SK-N-SH treated with all-trans-retinoic acid at 6 μM for 48 hours (cell line): ENCODE results near the gene ALG8.

Experiments used
- ARNTL ChIP-seq: fragments of 450-650 bp; formaldehyde crosslinking; IDR thresholded peaks from 2 replicates; pipeline ENCODE4 v1.5.0; 2020; ENCODE audit warnings: low read depth, mild to moderate bottlenecking, moderate library complexity, borderline replicate concordance
- BACH2 ChIP-seq: fragments of 250-450 bp; sonication (Bioruptor Pico); IDR thresholded peaks from 2 replicates; pipeline ENCODE4 v1.9.0; 2021; ENCODE audit warnings: mild to moderate bottlenecking, borderline replicate concordance
- GLIS3 ChIP-seq: fragments of 250-450 bp; sonication (Bioruptor Pico); IDR thresholded peaks from 2 replicates; pipeline ENCODE4 v1.5.0; 2020; ENCODE audit warnings: mild to moderate bottlenecking, moderate library complexity
- OSR1 ChIP-seq: fragments of 250-450 bp; sonication (Bioruptor Pico); IDR thresholded peaks from 2 replicates; pipeline ENCODE4 v1.8.0; 2022; ENCODE audit warnings: moderate library complexity, mild to moderate bottlenecking, inconsistent platforms
- RARB ChIP-seq: fragments of 250-450 bp; sonication (Bioruptor Pico); IDR thresholded peaks from 2 replicates; pipeline ENCODE4 v1.8.0; 2021; ENCODE audit warnings: mild to moderate bottlenecking, moderate library complexity
- SNAI2 ChIP-seq: fragments of 250-450 bp; sonication (Bioruptor Pico); IDR thresholded peaks from 2 replicates; pipeline ENCODE4 v1.5.0; 2020; ENCODE audit warnings: mild to moderate bottlenecking, moderate library complexity
- ZFP3 ChIP-seq: fragments of 250-450 bp; sonication (Bioruptor Pico); IDR thresholded peaks from 2 replicates; pipeline ENCODE4 v1.5.0; 2020; ENCODE audit warnings: mild to moderate bottlenecking, moderate library complexity
- TF ChIP-seq, protein P1 (sequence below): fragments of 250-450 bp; sonication (Bioruptor Pico); IDR thresholded peaks from 2 replicates; pipeline ENCODE4 v1.8.0; 2020; ENCODE audit warnings: mild to moderate bottlenecking, moderate library complexity, borderline replicate concordance
- TF ChIP-seq, protein P2 (sequence below): fragments of 250-450 bp; sonication (Bioruptor Pico); IDR thresholded peaks from 2 replicates; pipeline ENCODE4 v1.5.1; 2021; ENCODE audit warnings: mild to moderate bottlenecking, moderate library complexity

DNA sequence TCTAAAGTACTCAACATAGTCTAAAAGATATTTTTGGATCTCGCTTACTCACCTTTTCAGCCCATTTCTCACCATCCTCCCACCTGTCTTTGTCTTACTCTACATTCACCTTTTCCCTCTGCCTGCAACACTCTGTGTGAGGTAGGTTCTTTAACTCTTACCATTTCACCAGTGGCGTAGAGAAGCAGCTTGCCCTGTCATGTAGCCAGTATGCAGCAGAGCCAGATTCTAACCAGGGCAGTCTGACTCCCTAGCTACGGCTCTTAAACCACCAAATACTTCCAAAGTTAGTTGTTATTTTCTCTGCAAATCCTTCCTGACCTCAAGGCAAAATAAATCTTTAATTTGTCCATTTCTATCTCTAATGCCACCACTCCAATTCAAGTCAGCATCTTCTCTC, 7.5 kb downstream of the ALG8 start:
- TF ChIP-seq ZFP3 (CRISPR knock-in tag) (no peak), RARB (CRISPR knock-in tag) (no peak), OSR1 (CRISPR knock-in tag) (no peak), ARNTL (CRISPR knock-in tag) (no peak), BACH2 (CRISPR knock-in tag) (no peak), SNAI2 (CRISPR knock-in tag) (no peak), GLIS3 (CRISPR knock-in tag) (no peak)
- TF ChIP-seq, protein P1, sequence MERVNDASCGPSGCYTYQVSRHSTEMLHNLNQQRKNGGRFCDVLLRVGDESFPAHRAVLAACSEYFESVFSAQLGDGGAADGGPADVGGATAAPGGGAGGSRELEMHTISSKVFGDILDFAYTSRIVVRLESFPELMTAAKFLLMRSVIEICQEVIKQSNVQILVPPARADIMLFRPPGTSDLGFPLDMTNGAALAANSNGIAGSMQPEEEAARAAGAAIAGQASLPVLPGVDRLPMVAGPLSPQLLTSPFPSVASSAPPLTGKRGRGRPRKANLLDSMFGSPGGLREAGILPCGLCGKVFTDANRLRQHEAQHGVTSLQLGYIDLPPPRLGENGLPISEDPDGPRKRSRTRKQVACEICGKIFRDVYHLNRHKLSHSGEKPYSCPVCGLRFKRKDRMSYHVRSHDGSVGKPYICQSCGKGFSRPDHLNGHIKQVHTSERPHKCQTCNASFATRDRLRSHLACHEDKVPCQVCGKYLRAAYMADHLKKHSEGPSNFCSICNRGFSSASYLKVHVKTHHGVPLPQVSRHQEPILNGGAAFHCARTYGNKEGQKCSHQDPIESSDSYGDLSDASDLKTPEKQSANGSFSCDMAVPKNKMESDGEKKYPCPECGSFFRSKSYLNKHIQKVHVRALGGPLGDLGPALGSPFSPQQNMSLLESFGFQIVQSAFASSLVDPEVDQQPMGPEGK (CRISPR knock-in tag): no peak
- TF ChIP-seq, protein P2, sequence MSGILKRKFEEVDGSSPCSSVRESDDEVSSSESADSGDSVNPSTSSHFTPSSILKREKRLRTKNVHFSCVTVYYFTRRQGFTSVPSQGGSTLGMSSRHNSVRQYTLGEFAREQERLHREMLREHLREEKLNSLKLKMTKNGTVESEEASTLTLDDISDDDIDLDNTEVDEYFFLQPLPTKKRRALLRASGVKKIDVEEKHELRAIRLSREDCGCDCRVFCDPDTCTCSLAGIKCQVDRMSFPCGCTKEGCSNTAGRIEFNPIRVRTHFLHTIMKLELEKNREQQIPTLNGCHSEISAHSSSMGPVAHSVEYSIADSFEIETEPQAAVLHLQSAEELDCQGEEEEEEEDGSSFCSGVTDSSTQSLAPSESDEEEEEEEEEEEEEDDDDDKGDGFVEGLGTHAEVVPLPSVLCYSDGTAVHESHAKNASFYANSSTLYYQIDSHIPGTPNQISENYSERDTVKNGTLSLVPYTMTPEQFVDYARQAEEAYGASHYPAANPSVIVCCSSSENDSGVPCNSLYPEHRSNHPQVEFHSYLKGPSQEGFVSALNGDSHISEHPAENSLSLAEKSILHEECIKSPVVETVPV (CRISPR knock-in tag): no peak
